Natural killer cell (primary cell): ENCODE results near the gene ITPKC. TPM values are rescaled to one million over a fixed set of nuclear protein-coding genes. Genes with fewer than 3 reads are reported as not detected.
A peak's percentile ranks its signal among the peaks of the same experiment; 100 is the strongest.

Experiments
- ATAC-seq, 3 donors: fragments of 150-1000 bp in 2 of 3; fragments of 200-7000 bp in 1 of 3; cut with Tn5 transposase; 1 replicate in 1 of 3; 2 replicates in 2 of 3; pipeline ENCODE4 v1.10.0; 2021; ENCODE audit warnings: mild to moderate bottlenecking in 2 of 3, moderate library complexity in 2 of 3
- DNase-seq, 2 donors: peaks; one replicate each; pipeline versions ENCODE4 v3.0.0 to v3.0.0-alpha.2; 2013 to 2021; ENCODE audit warnings: mixed read lengths in 1 of 2
- H3K27ac ChIP-seq: one replicate; pipeline ENCODE4 v1.5.1; 2013; ENCODE audit warnings: mild to moderate bottlenecking, low read length
- H3K27me3 ChIP-seq: one replicate; pipeline ENCODE4 v1.6.1; 2013; ENCODE audit warnings: low read length; ENCODE audit not compliant: control insufficient read depth, insufficient read depth
- H3K36me3 ChIP-seq: one replicate; pipeline ENCODE4 v1.6.1; 2013; ENCODE audit warnings: low read length; ENCODE audit not compliant: control insufficient read depth, insufficient read depth
- H3K4me1 ChIP-seq: one replicate; pipeline ENCODE4 v1.6.1; 2013; ENCODE audit warnings: low read length; ENCODE audit not compliant: control insufficient read depth, insufficient read depth
- H3K4me3 ChIP-seq: one replicate; pipeline ENCODE4 v1.5.1; 2013; ENCODE audit warnings: low read length
- H3K9me3 ChIP-seq: one replicate; pipeline ENCODE4 v1.6.1; 2013; ENCODE audit warnings: low read length; ENCODE audit not compliant: control insufficient read depth, insufficient read depth
- H3K27ac Mint-ChIP-seq, 2 donors: one replicate each; pipeline ENCODE4 v1.8.0; 2022; ENCODE audit warnings: mild to moderate bottlenecking in 2 of 2, mixed read lengths in 2 of 2, moderate library complexity in 1 of 2
- H3K27me3 Mint-ChIP-seq, 2 donors: one replicate each; pipeline ENCODE4 v1.8.0; 2022; ENCODE audit warnings: low read depth in 2 of 2, mixed read lengths in 2 of 2
- H3K36me3 Mint-ChIP-seq: one replicate; pipeline ENCODE4 v1.8.0; 2022; ENCODE audit warnings: mixed read lengths
- H3K4me1 Mint-ChIP-seq, 2 donors: one replicate each; pipeline ENCODE4 v1.8.0; 2022; ENCODE audit warnings: mixed read lengths in 2 of 2
- H3K4me3 Mint-ChIP-seq: one replicate; pipeline ENCODE4 v1.8.0; 2022; ENCODE audit warnings: mild to moderate bottlenecking, moderate library complexity, mixed read lengths
- H3K9me3 Mint-ChIP-seq, 2 donors: one replicate each; pipeline ENCODE4 v1.8.0; 2022; ENCODE audit warnings: mixed read lengths in 2 of 2
- WGBS: methylation state at CpG from one replicate; pipeline ENCODE4 v1.1.7; 2013; ENCODE audit warnings: missing lambda C conversion rate; ENCODE audit not compliant: insufficient coverage; 5-methylcytosine and 5-hydroxymethylcytosine counted together
- intact Hi-C: fragments of 100-400 bp; cut with micrococcal nuclease; formaldehyde crosslinking; loops from one replicate; pipeline ENCODE4 v1.14.2; 2022
- total RNA-seq, 4 donors: library from RNA; stranded (reverse); fragments of 120-200 nt in 1 of 4; gene quantifications; one replicate each; pipeline versions ENCODE4 v1.2.3 to v1.2.4, GENCODE V29; 2013 to 2022
- TF ChIP-seq, protein P1 (sequence below): fragments of 200-600 bp; IDR thresholded peaks from one replicate; pipeline ENCODE4 v1.8.0; 2022; ENCODE audit warnings: antibody characterized with exemption

Gene ITPKC
- total RNA-seq, 3 donors from 2014 or later (not counting 1 experiment from before 2014, with no cell fraction given) = 8.7 to 11.1 (median 11.0) TPM

DNA sequence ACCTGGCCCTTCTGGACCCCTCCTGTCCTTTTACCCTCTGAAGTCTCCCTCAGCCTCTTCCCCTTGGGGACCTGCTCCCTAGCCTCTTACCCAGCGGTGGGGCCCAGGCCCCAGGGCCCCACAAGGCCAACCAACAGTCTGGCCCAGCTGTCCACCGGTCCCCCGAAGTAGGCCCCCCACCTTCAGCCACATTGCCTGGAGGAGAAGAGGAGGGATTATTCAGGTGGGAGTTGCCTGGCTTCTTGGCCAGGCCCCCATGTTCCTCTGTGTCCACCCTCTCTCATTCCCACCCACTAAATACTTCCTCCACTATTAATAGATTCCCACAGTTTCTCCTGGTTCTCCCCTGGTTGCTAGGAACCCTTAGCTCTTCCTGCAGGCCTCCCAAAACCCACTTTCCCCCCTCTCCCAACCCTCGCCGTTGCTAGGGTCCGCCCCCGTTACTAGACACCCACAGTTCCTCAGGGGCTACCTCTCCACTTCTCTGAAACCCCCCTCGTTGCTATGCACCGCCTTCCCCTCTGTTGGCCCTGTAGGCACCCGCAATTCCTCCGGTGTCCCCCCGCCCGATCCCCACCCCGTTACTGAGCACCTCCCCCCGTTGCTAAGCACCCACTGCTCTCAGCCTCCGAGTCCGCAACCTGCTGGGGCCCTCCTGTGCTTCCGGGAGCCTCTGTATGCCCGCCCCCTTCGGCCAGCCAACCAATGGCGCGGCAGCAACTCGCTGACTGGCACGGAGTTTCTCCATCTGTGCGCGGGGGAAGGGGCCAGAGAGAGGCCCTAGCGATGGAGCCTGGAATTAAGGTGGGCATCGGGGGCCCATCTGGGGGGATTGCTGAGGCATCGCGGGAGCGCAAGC is 2.2 kb upstream of the ITPKC start:
- Mint-ChIP-seq H3K4me1 (peaks cover 40 to 59% of the 10 kb centered on the region in 2 donors), H3K4me3 (peak overlapping the region; percentile 93), H3K9me3 (no peaks in the 10 kb centered on the region), H3K36me3 (no peaks in the 10 kb centered on the region), H3K27ac (peak overlapping the region; percentile 99), H3K27me3 (no peaks in the 10 kb centered on the region)
- TF ChIP-seq, protein P1, sequence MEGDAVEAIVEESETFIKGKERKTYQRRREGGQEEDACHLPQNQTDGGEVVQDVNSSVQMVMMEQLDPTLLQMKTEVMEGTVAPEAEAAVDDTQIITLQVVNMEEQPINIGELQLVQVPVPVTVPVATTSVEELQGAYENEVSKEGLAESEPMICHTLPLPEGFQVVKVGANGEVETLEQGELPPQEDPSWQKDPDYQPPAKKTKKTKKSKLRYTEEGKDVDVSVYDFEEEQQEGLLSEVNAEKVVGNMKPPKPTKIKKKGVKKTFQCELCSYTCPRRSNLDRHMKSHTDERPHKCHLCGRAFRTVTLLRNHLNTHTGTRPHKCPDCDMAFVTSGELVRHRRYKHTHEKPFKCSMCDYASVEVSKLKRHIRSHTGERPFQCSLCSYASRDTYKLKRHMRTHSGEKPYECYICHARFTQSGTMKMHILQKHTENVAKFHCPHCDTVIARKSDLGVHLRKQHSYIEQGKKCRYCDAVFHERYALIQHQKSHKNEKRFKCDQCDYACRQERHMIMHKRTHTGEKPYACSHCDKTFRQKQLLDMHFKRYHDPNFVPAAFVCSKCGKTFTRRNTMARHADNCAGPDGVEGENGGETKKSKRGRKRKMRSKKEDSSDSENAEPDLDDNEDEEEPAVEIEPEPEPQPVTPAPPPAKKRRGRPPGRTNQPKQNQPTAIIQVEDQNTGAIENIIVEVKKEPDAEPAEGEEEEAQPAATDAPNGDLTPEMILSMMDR = no peak
- Histone ChIP-seq H3K9me3 (no peaks in the 10 kb centered on the region), H3K36me3 (peaks cover 9% of the 10 kb centered on the region), H3K4me1 (peaks cover 53% of the 10 kb centered on the region), H3K27ac (peak overlapping the region; percentile 92), H3K4me3 (peak overlapping the region; percentile 35), H3K27me3 (no peaks in the 10 kb centered on the region)
- intact Hi-C loops = loop anchor here (1.0 to 5.0 kb wide), 3 partner anchors 24 to 42 kb away; partner anchors contain the start of genes ACTMAP and NUMBL
- peak; percentile 61 to 82 (median 72) for ATAC-seq
- DNase-seq = peak; percentile 93 to 96
- WGBS = 2% methylated on average over 31 of the region's 31 CpGs

DNA sequence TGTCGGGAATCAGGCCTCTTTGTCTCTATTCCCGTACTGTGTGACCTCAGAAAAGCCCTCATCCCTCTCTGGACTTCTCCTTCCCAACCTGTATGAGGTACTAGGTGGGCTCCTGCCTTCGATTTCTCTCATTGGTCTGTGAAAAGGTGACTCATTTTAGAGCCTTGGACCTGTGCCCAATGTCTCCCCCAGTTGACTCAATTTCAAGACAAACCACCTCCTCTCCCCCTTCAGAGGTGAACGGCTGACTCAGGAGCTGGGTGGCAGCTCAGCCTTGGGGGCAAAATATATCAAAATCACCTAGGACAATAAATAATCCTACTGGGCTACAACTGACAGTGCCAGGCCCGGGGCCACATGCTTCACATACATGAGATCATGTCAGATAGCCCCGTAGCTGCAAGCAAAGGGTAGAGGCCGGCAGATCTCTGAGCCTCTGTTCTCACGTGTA is 856 bp upstream of the ITPKC start:
- peak overlapping the region; percentile 93 for H3K4me3 Mint-ChIP-seq
- intact Hi-C loops = loop anchor here (1.0 to 5.0 kb wide), 3 partner anchors 44 to 83 kb away; partner anchors contain the start of genes EGLN2 and RAB4B

DNA sequence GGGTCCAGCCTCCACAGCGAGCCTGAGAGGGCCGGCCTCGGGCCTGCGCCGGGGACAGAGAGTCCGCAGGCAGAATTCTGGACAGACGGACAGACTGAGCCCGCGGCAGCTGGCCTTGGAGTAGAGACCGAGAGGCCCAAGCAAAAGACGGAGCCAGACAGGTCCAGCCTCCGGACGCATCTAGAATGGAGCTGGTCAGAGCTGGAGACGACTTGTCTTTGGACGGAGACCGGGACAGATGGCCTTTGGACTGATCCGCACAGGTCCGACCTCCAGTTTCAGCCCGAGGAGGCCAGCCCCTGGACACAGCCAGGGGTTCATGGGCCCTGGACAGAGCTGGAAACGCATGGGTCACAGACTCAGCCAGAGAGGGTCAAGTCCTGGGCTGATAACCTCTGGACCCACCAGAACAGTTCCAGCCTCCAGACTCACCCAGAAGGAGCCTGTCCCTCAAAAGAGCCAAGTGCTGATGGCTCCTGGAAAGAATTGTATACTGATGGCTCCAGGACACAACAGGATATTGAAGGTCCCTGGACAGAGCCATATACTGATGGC is 490 bp downstream of the ITPKC start:
- H3K27ac Mint-ChIP-seq = peak overlapping the region; percentile 99
- H3K36me3 ChIP-seq = no peaks in the 10 kb centered on the region

More for the DNA sequence above, 856 bp upstream of the ITPKC start:
- no peaks in the 10 kb centered on the region for H3K9me3 ChIP-seq
- H3K27me3 ChIP-seq = no peaks in the 10 kb centered on the region
- ATAC-seq = peak in 1 of 3 donors; percentile 19
- H3K4me3 ChIP-seq = peak overlapping the region; percentile 83
- Mint-ChIP-seq H3K36me3 (no peaks in the 10 kb centered on the region), H3K27ac (peak overlapping the region; percentile 99), H3K27me3 (no peaks in the 10 kb centered on the region), H3K4me1 (peaks cover 50 to 70% of the 10 kb centered on the region in 2 donors), H3K9me3 (no peaks in the 10 kb centered on the region)
- 14% methylated on average over 8 of the region's 8 CpGs for WGBS
- peak; percentile 64 to 77 for DNase-seq
- H3K36me3 ChIP-seq = peaks cover 2% of the 10 kb centered on the region
- TF ChIP-seq, protein P1 = no peak
- peaks cover 63% of the 10 kb centered on the region for H3K4me1 ChIP-seq
- peak overlapping the region; percentile 92 for H3K27ac ChIP-seq

More for the DNA sequence above, 490 bp downstream of the ITPKC start:
- H3K4me1 Mint-ChIP-seq = peaks cover 56 to 66% of the 10 kb centered on the region in 2 donors
- H3K27ac ChIP-seq = peak overlapping the region; percentile 92
- H3K4me3 Mint-ChIP-seq = peak overlapping the region; percentile 78
- 5% methylated on average over 20 of the region's 20 CpGs for WGBS
- DNase-seq (peak in 1 of 2 donors; percentile 33), ATAC-seq (no peak)
- no peaks in the 10 kb centered on the region for H3K9me3 Mint-ChIP-seq
- no peaks in the 10 kb centered on the region for H3K9me3 ChIP-seq
- peaks cover 64% of the 10 kb centered on the region for H3K4me1 ChIP-seq
- H3K27me3 ChIP-seq = no peaks in the 10 kb centered on the region
- peak overlapping the region; percentile 83 for H3K4me3 ChIP-seq
- H3K36me3 Mint-ChIP-seq = no peaks in the 10 kb centered on the region
- intact Hi-C loops = loop anchor here (2.0 to 5.0 kb wide), 2 partner anchors 45 to 81 kb away; partner anchors contain the start of gene EGLN2
- TF ChIP-seq, protein P1 = no peak
- no peaks in the 10 kb centered on the region for H3K27me3 Mint-ChIP-seq
